HCT116 (cell line): ENCODE results near the gene LTBP1. TPM values are rescaled to one million over a fixed set of nuclear protein-coding genes. Genes with fewer than 3 reads are reported as not detected.

ENCODE experiments used
- ATAC-seq: fragments of 200-7000 bp; cut with Tn5 transposase; 2 replicates; pipeline ENCODE4 v1.9.1; 2020; ENCODE audit warnings: mild to moderate bottlenecking, moderate library complexity
- BruUV-seq: library from RNA; stranded (reverse); fragments of 400-500 nt; replicated peaks from 2 replicates; lab custom pipeline; 2021; lab: Mats Ljungman, UMichigan
- CTCF ChIA-PET: fragments of 300-600 bp; sonication (Branson Sonifier 250); formaldehyde crosslinking; loops from one replicate; lab custom pipeline; 2021; ENCODE audit warnings: antibody characterized with exemption; lab: Charles Lee
- POLR2A ChIA-PET: fragments of 300-600, 350-600 bp; sonication (Branson Sonifier 250); formaldehyde crosslinking; loops from one replicate; lab custom pipeline; 2021; ENCODE audit warnings: antibody characterized with exemption; lab: Charles Lee
- RAD21 ChIA-PET, 2 experiments: fragments of 300-600 bp; sonication (Branson Sonifier 250); formaldehyde crosslinking; loops; one replicate each; lab custom pipeline; 2023; ENCODE audit warnings: low total read pairs in 2 of 2; ENCODE audit not compliant: uncharacterized antibody in 2 of 2, unreplicated experiment in 2 of 2, low non-redundant PET in 1 of 2; lab: Charles Lee
- DNase-seq: peaks from one replicate; pipeline ENCODE4 v3.0.0-alpha.2; 2010; ENCODE audit warnings: low read depth, low spot score
- H2AFZ ChIP-seq: fragments of 200-600 bp; shearing (Covaris generic), sonication (generic); 2 replicates; pipeline ENCODE4 v1.6.1; 2017; ENCODE audit warnings: low read depth, mixed run types, mixed read lengths, antibody characterized with exemption, low read length; ENCODE audit not compliant: poor library complexity, severe bottlenecking
- H3K27ac ChIP-seq: 2 replicates; pipeline ENCODE4 v1.5.1; 2012; ENCODE audit warnings: low read depth, low read length
- H3K27me3 ChIP-seq: fragments of 200-600 bp; sonication (generic); 2 replicates; pipeline ENCODE4 v1.6.1; 2016; ENCODE audit warnings: mixed run types, low read length, mixed read lengths; ENCODE audit not compliant: insufficient read depth
- H3K36me3 ChIP-seq, 2 experiments: fragments of 200-500 bp in 1 of 2; fragments of 200-600 bp in 1 of 2; sonication (Bioruptor generic) in 1 of 2; sonication (generic) in 1 of 2; 2 replicates each; pipeline versions ENCODE4 v1.5.1 to v1.6.1; 2014 to 2016; ENCODE audit warnings: low read length in 2 of 2, inconsistent platforms in 1 of 2, mixed read lengths in 1 of 2, mixed run types in 1 of 2; ENCODE audit not compliant: insufficient read depth in 2 of 2, control insufficient read depth in 1 of 2
- H3K4me1 ChIP-seq, 2 experiments: fragments of 200-600 bp in 1 of 2; sonication (generic) in 1 of 2; 2 replicates each; pipeline versions ENCODE4 v1.5.1 to v1.6.1; 2012 to 2017; ENCODE audit warnings: low read length in 2 of 2, inconsistent platforms in 1 of 2, mild to moderate bottlenecking in 1 of 2, mixed read lengths in 1 of 2, mixed run types in 1 of 2, moderate library complexity in 1 of 2; ENCODE audit not compliant: insufficient read depth in 2 of 2, control insufficient read depth in 1 of 2
- H3K4me2 ChIP-seq: fragments of 200-600 bp; sonication (generic); 2 replicates; pipeline ENCODE4 v1.6.1; 2017; ENCODE audit warnings: mixed run types, low read length, mixed read lengths
- H3K4me3 ChIP-seq, 2 experiments: fragments of 200-600 bp in 1 of 2; sonication (generic) in 1 of 2; replicated peaks in 1 of 2; 2 replicates each; pipeline ENCODE4 v1.5.1; 2011 to 2016; ENCODE audit warnings: low read length in 2 of 2, control low read depth in 1 of 2, low read depth in 1 of 2, mild to moderate bottlenecking in 1 of 2, mixed read lengths in 1 of 2, mixed run types in 1 of 2
- H3K79me2 ChIP-seq: fragments of 200-600 bp; sonication (generic); 2 replicates; pipeline ENCODE4 v1.6.1; 2017; ENCODE audit warnings: mild to moderate bottlenecking, mixed run types, low read length, moderate library complexity, mixed read lengths; ENCODE audit not compliant: insufficient read depth
- H3K9ac ChIP-seq: fragments of 200-600 bp; sonication (generic); 2 replicates; pipeline ENCODE4 v1.6.1; 2016; ENCODE audit warnings: low read length, mixed read lengths
- H3K9me2 ChIP-seq: fragments of 200-600 bp; sonication (generic), shearing (Covaris generic); 2 replicates; pipeline ENCODE4 v1.6.1; 2017; ENCODE audit warnings: mixed run types, mild to moderate bottlenecking, moderate library complexity; ENCODE audit not compliant: insufficient read depth
- H3K9me3 ChIP-seq, 2 experiments: fragments of 200-500 bp in 1 of 2; fragments of 200-600 bp in 1 of 2; sonication (Bioruptor generic) in 1 of 2; sonication (generic) in 1 of 2; 2 replicates each; pipeline ENCODE4 v1.6.1; 2014 to 2017; ENCODE audit warnings: low read length in 2 of 2, mixed read lengths in 2 of 2, inconsistent platforms in 1 of 2, low read depth in 1 of 2, mild to moderate bottlenecking in 1 of 2, mixed run types in 1 of 2, moderate library complexity in 1 of 2; ENCODE audit not compliant: control insufficient read depth in 1 of 2, insufficient read depth in 1 of 2
- H4K20me1 ChIP-seq: fragments of 200-600 bp; sonication (generic), shearing (Covaris generic); 2 replicates; pipeline ENCODE4 v1.6.1; 2017; ENCODE audit warnings: mixed run types, mild to moderate bottlenecking, moderate library complexity; ENCODE audit not compliant: insufficient read depth
- CBX3 ChIP-seq: IDR thresholded peaks from 2 replicates; pipeline ENCODE4 v1.6.1; 2012; ENCODE audit warnings: low read depth
- EGR1 ChIP-seq: IDR thresholded peaks from 2 replicates; pipeline ENCODE4 v1.6.1; 2012; ENCODE audit warnings: low read depth
- ELF1 ChIP-seq: IDR thresholded peaks from 2 replicates; pipeline ENCODE4 v1.6.1; 2012; ENCODE audit warnings: low read depth, borderline replicate concordance
- POLR2AphosphoS5 ChIP-seq: IDR thresholded peaks from 2 replicates; pipeline ENCODE4 v1.6.1; 2011; ENCODE audit warnings: mild to moderate bottlenecking, low read depth, low read length, moderate library complexity
- SIN3A ChIP-seq: IDR thresholded peaks from 2 replicates; pipeline ENCODE4 v1.6.1; 2012; ENCODE audit warnings: low read depth
- intact Hi-C: fragments of 100-400 bp; cut with micrococcal nuclease; formaldehyde crosslinking; loops from 2 replicates; pipeline ENCODE4 v1.10.0; 2022
- total RNA-seq: library from RNA; stranded (reverse); gene quantifications from one replicate; pipeline ENCODE4 v1.2.1, GENCODE V29; 2021; ENCODE audit not compliant: unreplicated experiment

Gene LTBP1
- total RNA-seq, 1 experiment from 2014 or later, result 5.1 TPM

- H3K27ac ChIP-seq, result no peak overlapping the region
- no peaks in the 10 kb centered on the region for H3K27me3 ChIP-seq
- H3K4me1 ChIP-seq, result no peaks in the 10 kb centered on the region
- no peak for TF ChIP-seq CBX3
- no peak for TF ChIP-seq POLR2AphosphoS5
- TF ChIP-seq, all 23 proteins: peak for 0
- no peaks in the 10 kb centered on the region for H3K79me2 ChIP-seq
- H3K4me3 ChIP-seq, result no peak overlapping the region
- H3K9me3 ChIP-seq, result no peaks in the 10 kb centered on the region
- CTCF ChIA-PET, result no interaction called here
- no peaks in the 10 kb centered on the region for H4K20me1 ChIP-seq
- no peaks in the 10 kb centered on the region for H3K9me2 ChIP-seq
- no peak overlapping the region for H2AFZ ChIP-seq
- H3K4me2 ChIP-seq, result no peak overlapping the region
- no TSS peak for BruUV-seq
- intact Hi-C loops, result no loop called here
- POLR2A ChIA-PET, result no interaction called here
- ATAC-seq, result no peak
- H3K9ac ChIP-seq, result no peak overlapping the region
- RAD21 ChIA-PET, result no interaction called here
- no peaks in the 10 kb centered on the region for H3K36me3 ChIP-seq
- no peak for DNase-seq
Measured at GRCh38 chr2:32993005-32993539, 46.3 kb downstream of the LTBP1 start.

- Histone ChIP-seq H2AFZ (no peak overlapping the region), H3K79me2 (no peaks in the 10 kb centered on the region), H3K4me1 (no peaks in the 10 kb centered on the region), H3K9me2 (no peaks in the 10 kb centered on the region), H4K20me1 (no peaks in the 10 kb centered on the region), H3K27ac (no peak overlapping the region), H3K27me3 (no peaks in the 10 kb centered on the region), H3K36me3 (no peaks in the 10 kb centered on the region), H3K9me3 (no peaks in the 10 kb centered on the region), H3K4me3 (no peak overlapping the region), H3K4me2 (no peak overlapping the region), H3K9ac (no peak overlapping the region)
- intact Hi-C loops, result no loop called here
- no TSS peak for BruUV-seq
- no peak for TF ChIP-seq SIN3A
- no peak for TF ChIP-seq EGR1
- TF ChIP-seq ELF1, result no peak
- ChIA-PET POLR2A (no interaction called here), CTCF (no interaction called here), RAD21 (no interaction called here)
- ATAC-seq (no peak), DNase-seq (no peak)
Measured at GRCh38 chr2:32997705-32998104, 51.0 kb downstream of the LTBP1 start.
